GM23248 (cell line): ENCODE results near the gene TLE6.

ENCODE experiments used
- EZH2 ChIP-seq: fragments of 200-600 bp; sonication (generic); IDR thresholded peaks from 2 replicates; pipeline ENCODE4 v1.6.1; 2018; ENCODE audit warnings: antibody characterized with exemption, mild to moderate bottlenecking; ENCODE audit not compliant: insufficient read depth, poor library complexity, severe bottlenecking
- EZH2phosphoT487 ChIP-seq: fragments of 200-600 bp; sonication (generic); IDR thresholded peaks from 2 replicates; pipeline ENCODE4 v1.6.1; 2018; ENCODE audit warnings: antibody characterized with exemption, moderate library complexity, mild to moderate bottlenecking, low read depth; ENCODE audit not compliant: insufficient read depth

DNA sequence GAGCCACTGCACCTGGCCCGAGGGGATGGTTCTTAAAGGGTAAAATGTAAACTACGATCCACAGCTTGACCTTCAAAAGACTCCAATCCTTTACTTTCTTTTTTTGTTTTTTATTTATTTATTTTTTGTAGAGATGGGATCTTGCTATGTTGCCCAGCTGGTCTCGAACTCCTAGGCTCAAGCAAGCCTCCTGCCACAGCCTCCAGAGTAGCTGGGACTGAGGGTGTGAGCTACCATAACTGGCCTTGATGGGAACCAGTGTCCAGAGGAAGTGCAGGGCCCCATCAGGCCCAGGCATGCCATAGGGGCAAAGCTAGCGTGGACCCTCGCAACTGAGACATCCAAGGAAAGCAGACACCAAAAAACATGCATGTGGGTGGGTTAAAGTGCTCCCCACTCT is 14.2 kb upstream of the TLE6 start:
- TF ChIP-seq EZH2: no peak
- TF ChIP-seq EZH2phosphoT487: no peak
